Kidney epithelial cell (primary cell): ENCODE data around the gene TFF3. TPM values are rescaled to one million over a fixed set of nuclear protein-coding genes. Genes with fewer than 3 reads are reported as not detected.

Source experiments
- DNase-seq: peaks from one replicate; pipeline ENCODE4 v3.0.0-alpha.2; 2010; ENCODE audit warnings: low read depth
- H3K27me3 ChIP-seq: 2 replicates; pipeline ENCODE4 v1.6.0; 2011; ENCODE audit warnings: low read length; ENCODE audit not compliant: control insufficient read depth, insufficient read depth
- H3K36me3 ChIP-seq: 2 replicates; pipeline ENCODE4 v1.5.1; 2011; ENCODE audit warnings: low read length; ENCODE audit not compliant: control insufficient read depth, insufficient read depth
- H3K4me3 ChIP-seq: 2 replicates; pipeline ENCODE4 v1.5.1; 2011; ENCODE audit warnings: low read depth, mild to moderate bottlenecking, control low read depth, low read length
- CTCF ChIP-seq: IDR thresholded peaks from 2 replicates; pipeline ENCODE4 v1.5.1; 2011; ENCODE audit warnings: mild to moderate bottlenecking, moderate library complexity, low read length, control low read depth, inconsistent platforms; ENCODE audit not compliant: insufficient read depth, poor library complexity, severe bottlenecking
- total RNA-seq: library from RNA; depleted of rRNA; stranded (reverse); fragments of >200 nt; gene quantifications from 2 replicates; pipeline ENCODE4 v1.2.3, GENCODE V29; 2015

Gene TFF3
- total RNA-seq, 1 donor from 2014 or later: 0.17 TPM

GRCh38 chr21:42340187-42341050, 25.2 kb upstream of the TFF3 start:
- H3K27me3 ChIP-seq: peaks cover 3% of the 10 kb centered on the region
- no peak overlapping the region for H3K4me3 ChIP-seq
- no peak for DNase-seq
- no peaks in the 10 kb centered on the region for H3K36me3 ChIP-seq
- TF ChIP-seq CTCF: no peak

DNA sequence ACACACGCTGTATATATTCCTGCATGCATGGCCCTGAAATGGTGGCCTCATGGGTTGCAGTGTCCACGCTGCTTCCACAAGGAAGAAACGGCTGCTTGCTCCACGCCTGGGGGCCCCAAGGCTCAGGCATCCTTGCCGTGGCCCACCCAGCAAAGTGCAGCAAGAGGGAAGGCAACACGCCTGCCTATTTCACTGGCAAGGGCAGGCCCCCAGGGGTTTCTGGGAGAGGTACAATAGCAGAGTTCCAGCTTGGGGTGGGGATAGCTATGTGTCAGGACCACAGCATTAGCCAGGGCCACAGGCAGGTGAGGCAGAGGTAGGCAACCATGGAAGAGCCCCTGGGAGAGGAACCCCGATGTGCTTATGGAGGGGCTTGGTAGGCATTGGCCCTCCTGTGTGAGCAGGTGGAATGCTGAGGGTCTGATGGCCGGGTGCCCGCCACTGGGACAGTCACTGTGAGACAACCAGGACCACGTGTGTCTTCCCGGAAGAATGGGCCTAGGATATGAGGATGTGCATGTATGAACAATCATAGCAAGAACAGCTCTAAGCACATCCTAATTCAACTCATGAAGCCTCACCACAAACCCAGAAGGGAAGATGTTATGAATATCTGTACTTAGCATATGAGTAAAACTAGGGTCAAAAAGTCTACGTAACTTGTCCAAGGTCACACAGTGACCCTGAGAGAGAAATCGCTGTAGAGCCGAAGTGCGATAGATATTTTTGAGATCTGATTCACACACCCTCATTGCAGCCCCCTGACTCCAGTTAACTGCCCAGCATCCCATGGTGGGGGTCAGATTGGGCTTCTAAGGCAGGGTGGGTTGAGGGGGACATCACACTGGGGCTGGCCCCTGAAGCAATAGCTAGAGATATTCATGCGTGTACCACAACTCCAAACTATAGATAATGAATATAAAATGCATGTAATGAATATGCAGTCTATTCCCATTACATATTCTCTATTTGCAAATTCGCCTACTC, 23.8 kb upstream of the TFF3 start:
- H3K36me3 ChIP-seq: no peaks in the 10 kb centered on the region
- peaks cover 3% of the 10 kb centered on the region for H3K27me3 ChIP-seq
- no peak overlapping the region for H3K4me3 ChIP-seq
- DNase-seq: no peak
- no peak for TF ChIP-seq CTCF

DNA sequence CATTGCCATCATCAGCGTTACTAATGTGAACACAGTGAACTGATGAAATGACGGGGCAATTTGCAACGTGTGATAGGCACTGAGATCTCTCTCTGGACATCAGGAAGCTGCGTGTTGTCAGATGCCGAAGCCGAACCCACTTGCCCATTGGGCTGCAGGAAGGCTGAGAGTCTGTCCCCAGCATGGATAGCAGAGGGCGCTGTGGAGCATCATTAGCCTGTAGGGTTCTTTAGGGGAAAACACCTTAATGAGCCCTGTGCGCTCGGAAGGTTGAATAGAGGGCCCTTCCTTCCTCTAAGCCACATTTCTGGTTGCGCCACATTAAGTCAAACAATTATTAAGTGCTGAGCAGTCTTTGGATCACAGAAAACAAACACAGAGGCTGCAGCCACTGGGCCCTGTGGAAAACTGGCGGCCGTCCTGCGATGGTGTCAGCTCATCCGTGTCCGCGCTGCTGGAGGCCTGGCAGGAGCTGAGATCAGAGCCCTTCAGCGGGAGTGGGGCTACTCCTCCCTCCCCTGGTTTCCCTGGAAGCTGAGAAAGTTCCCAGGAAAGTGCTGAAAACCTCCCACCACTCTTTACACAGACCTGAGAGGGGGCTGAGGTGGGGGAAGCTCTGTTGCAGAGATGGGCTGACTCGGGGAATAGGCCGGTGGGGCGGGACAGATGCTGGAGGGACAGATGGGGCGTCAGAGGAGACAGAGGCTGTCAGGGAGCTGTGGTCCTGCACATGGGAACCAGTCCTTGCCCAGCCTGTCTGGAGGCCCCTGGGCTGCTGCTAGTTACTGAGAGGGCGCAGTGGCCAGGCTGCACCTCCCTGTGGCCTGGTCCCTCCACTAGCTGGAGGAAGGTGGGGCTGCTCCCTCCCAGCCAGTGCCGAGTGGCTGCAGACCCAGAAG, 22.9 kb upstream of the TFF3 start:
- Histone ChIP-seq H3K27me3 (peaks cover 3% of the 10 kb centered on the region), H3K4me3 (no peak overlapping the region), H3K36me3 (no peaks in the 10 kb centered on the region)
- DNase-seq: peak; percentile 69
- peak; percentile 81 for TF ChIP-seq CTCF

DNA sequence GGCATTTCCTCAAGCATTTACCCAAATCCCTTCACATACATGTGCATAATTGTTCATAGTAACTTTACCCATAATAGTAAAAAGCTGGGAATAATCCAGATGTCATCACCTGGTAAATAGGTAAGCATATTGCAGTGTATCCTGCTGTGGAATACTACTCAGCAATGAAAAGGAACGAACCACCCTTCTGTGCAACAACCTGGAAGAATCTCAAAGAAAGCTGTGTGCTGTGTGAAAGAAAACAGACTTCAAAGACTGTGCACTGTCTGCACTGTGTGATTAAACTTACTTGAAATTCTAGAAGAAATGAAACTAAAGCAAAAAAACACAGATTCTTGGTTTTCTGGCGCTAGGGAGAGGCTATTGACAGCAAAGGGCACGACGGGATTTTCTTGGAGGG, 22.1 kb upstream of the TFF3 start:
- no peak for DNase-seq
- Histone ChIP-seq H3K36me3 (no peaks in the 10 kb centered on the region), H3K4me3 (no peak overlapping the region), H3K27me3 (peaks cover 6% of the 10 kb centered on the region)
- TF ChIP-seq CTCF: no peak

DNA sequence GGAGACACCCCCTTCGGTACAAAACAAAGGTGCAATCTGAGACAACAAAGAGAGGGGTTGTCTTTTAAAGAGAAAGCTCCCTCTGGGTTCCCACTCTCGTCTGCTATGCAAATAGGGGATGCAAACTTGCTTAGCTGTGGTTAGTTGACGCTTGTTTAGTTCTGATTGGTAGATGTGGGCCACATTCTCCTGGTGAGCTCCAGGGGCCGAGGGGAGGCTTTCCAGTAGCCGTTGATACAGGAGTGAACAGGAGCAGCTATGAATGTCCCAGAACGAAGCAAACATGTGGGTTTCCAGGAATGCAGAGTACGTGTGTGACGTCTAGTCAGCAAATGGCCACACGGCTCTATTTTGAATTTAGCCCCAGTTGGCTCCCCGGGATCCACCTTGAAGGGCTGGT, 20.8 kb upstream of the TFF3 start:
- H3K36me3 ChIP-seq: no peaks in the 10 kb centered on the region
- no peak overlapping the region for H3K4me3 ChIP-seq
- no peak for TF ChIP-seq CTCF
- H3K27me3 ChIP-seq: peaks cover 7% of the 10 kb centered on the region
- DNase-seq: no peak
